SU-DHL-6 (cell line): ENCODE data around the gene ALDH18A1.

Experiments used
- H2AFZ ChIP-seq: fragments of 200-600 bp; sonication (generic); 2 replicates; pipeline ENCODE4 v1.6.1; 2014; ENCODE audit warnings: low read depth, mild to moderate bottlenecking, moderate library complexity, mixed read lengths, antibody characterized with exemption, low read length; ENCODE audit not compliant: severe bottlenecking
- H3F3A ChIP-seq: fragments of 200-600 bp; shearing (Covaris generic); 2 replicates; pipeline ENCODE4 v1.6.0; 2016; ENCODE audit warnings: antibody characterized with exemption, mild to moderate bottlenecking; ENCODE audit not compliant: insufficient read depth
- H3K27ac ChIP-seq: fragments of 200-600 bp; sonication (generic); 2 replicates; pipeline ENCODE4 v1.5.1; 2016; ENCODE audit warnings: low read depth, mild to moderate bottlenecking, low read length, moderate library complexity, mixed read lengths
- H3K27me3 ChIP-seq: fragments of 200-600 bp; sonication (generic), shearing (Covaris generic); 2 replicates; pipeline ENCODE4 v1.6.0; 2014; ENCODE audit warnings: mild to moderate bottlenecking, low read length
- H3K36me3 ChIP-seq: fragments of 200-600 bp; sonication (generic); 2 replicates; pipeline ENCODE4 v1.6.1; 2014; ENCODE audit warnings: mild to moderate bottlenecking, low read length, mixed read lengths
- H3K4me2 ChIP-seq: fragments of 300-600, 200-600 bp; shearing (Covaris generic), sonication (generic); 2 replicates; pipeline ENCODE4 v1.6.0; 2014; ENCODE audit warnings: low read length, low read depth, mild to moderate bottlenecking; ENCODE audit not compliant: poor library complexity, severe bottlenecking
- H3K4me3 ChIP-seq: fragments of 200-600 bp; sonication (generic); 2 replicates; pipeline ENCODE4 v1.5.1; 2014; ENCODE audit warnings: antibody characterized with exemption, low read length, mild to moderate bottlenecking, mixed read lengths; ENCODE audit not compliant: insufficient read depth, poor library complexity, severe bottlenecking
- H3K79me2 ChIP-seq: fragments of 200-600 bp; sonication (generic); 2 replicates; pipeline ENCODE4 v1.6.1; 2014; ENCODE audit warnings: mild to moderate bottlenecking, low read length, moderate library complexity; ENCODE audit not compliant: insufficient read depth
- H3K9ac ChIP-seq: fragments of 200-600 bp; sonication (generic); 2 replicates; pipeline ENCODE4 v1.7.0; 2014; ENCODE audit warnings: mild to moderate bottlenecking, low read length
- H3K9me2 ChIP-seq: fragments of 200-600 bp; sonication (generic); replicated peaks from 2 replicates; pipeline ENCODE4 v1.6.1; 2014; ENCODE audit warnings: low read length; ENCODE audit not compliant: insufficient read depth
- H3K9me3 ChIP-seq: fragments of 200-600 bp; sonication (generic); 2 replicates; pipeline ENCODE4 v1.6.1; 2014; ENCODE audit warnings: low read length, mixed read lengths; ENCODE audit not compliant: insufficient read depth
- H4K20me1 ChIP-seq: fragments of 200-600 bp; sonication (generic); 2 replicates; pipeline ENCODE4 v1.6.1; 2014; ENCODE audit warnings: low read depth, mild to moderate bottlenecking, antibody characterized with exemption, low read length, moderate library complexity, mixed read lengths
- EZH2phosphoT487 ChIP-seq: fragments of 200-600 bp; sonication (generic), shearing (Covaris generic); conservative IDR thresholded peaks from 2 replicates; pipeline ENCODE4 v1.6.1; 2018; ENCODE audit warnings: mild to moderate bottlenecking, antibody characterized with exemption, low read length, moderate library complexity, mixed read lengths
- TF ChIP-seq, protein P1 (sequence below): fragments of 200-600 bp; sonication (generic); IDR thresholded peaks from one replicate; pipeline ENCODE4 v1.5.1; 2017; ENCODE audit warnings: antibody characterized with exemption, mild to moderate bottlenecking, low read length, moderate library complexity; ENCODE audit not compliant: insufficient read depth, poor library complexity, severe bottlenecking

ALDH18A1 gene

GRCh38 chr10:95578619-95579018 is 77.9 kb downstream of the ALDH18A1 start:
- Histone ChIP-seq H3K9me3 (no peaks in the 10 kb centered on the region), H3K4me3 (no peak overlapping the region), H3F3A (no peaks in the 10 kb centered on the region), H3K27ac (no peak overlapping the region), H3K9ac (no peak overlapping the region), H4K20me1 (no peaks in the 10 kb centered on the region), H3K27me3 (no peaks in the 10 kb centered on the region), H2AFZ (no peak overlapping the region), H3K4me2 (no peak overlapping the region), H3K36me3 (no peaks in the 10 kb centered on the region), H3K79me2 (no peaks in the 10 kb centered on the region), H3K9me2 (no peaks in the 10 kb centered on the region)
- no peak for TF ChIP-seq EZH2phosphoT487
- TF ChIP-seq, protein P1, sequence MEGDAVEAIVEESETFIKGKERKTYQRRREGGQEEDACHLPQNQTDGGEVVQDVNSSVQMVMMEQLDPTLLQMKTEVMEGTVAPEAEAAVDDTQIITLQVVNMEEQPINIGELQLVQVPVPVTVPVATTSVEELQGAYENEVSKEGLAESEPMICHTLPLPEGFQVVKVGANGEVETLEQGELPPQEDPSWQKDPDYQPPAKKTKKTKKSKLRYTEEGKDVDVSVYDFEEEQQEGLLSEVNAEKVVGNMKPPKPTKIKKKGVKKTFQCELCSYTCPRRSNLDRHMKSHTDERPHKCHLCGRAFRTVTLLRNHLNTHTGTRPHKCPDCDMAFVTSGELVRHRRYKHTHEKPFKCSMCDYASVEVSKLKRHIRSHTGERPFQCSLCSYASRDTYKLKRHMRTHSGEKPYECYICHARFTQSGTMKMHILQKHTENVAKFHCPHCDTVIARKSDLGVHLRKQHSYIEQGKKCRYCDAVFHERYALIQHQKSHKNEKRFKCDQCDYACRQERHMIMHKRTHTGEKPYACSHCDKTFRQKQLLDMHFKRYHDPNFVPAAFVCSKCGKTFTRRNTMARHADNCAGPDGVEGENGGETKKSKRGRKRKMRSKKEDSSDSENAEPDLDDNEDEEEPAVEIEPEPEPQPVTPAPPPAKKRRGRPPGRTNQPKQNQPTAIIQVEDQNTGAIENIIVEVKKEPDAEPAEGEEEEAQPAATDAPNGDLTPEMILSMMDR, result no peak

GRCh38 chr10:95574649-95575365 is 81.7 kb downstream of the ALDH18A1 start:
- no peak for TF ChIP-seq EZH2phosphoT487
- TF ChIP-seq, protein P1, result no peak
- H3K36me3 ChIP-seq, result no peaks in the 10 kb centered on the region
- H3K79me2 ChIP-seq, result no peaks in the 10 kb centered on the region
- H3K4me2 ChIP-seq, result no peak overlapping the region
- H3K4me3 ChIP-seq, result no peak overlapping the region
- H2AFZ ChIP-seq, result no peak overlapping the region
- no peaks in the 10 kb centered on the region for H3K9me2 ChIP-seq
- H3K27me3 ChIP-seq, result no peaks in the 10 kb centered on the region
- no peaks in the 10 kb centered on the region for H4K20me1 ChIP-seq
- no peak overlapping the region for H3K27ac ChIP-seq
- no peaks in the 10 kb centered on the region for H3F3A ChIP-seq
- no peaks in the 10 kb centered on the region for H3K9me3 ChIP-seq
- no peak overlapping the region for H3K9ac ChIP-seq

GRCh38 chr10:95573964-95574604 is 82.4 kb downstream of the ALDH18A1 start:
- no peak overlapping the region for H3K4me3 ChIP-seq
- H2AFZ ChIP-seq, result no peak overlapping the region
- no peak for TF ChIP-seq EZH2phosphoT487
- H4K20me1 ChIP-seq, result no peaks in the 10 kb centered on the region
- H3K9me2 ChIP-seq, result no peaks in the 10 kb centered on the region
- no peaks in the 10 kb centered on the region for H3K9me3 ChIP-seq
- H3K79me2 ChIP-seq, result no peaks in the 10 kb centered on the region
- H3K4me2 ChIP-seq, result no peak overlapping the region
- H3K36me3 ChIP-seq, result no peaks in the 10 kb centered on the region
- no peak overlapping the region for H3K9ac ChIP-seq
- H3F3A ChIP-seq, result no peaks in the 10 kb centered on the region
- no peak overlapping the region for H3K27ac ChIP-seq
- no peaks in the 10 kb centered on the region for H3K27me3 ChIP-seq

- H3K36me3 ChIP-seq, result no peaks in the 10 kb centered on the region
- no peaks in the 10 kb centered on the region for H3K9me3 ChIP-seq
- H2AFZ ChIP-seq, result no peak overlapping the region
- H4K20me1 ChIP-seq, result no peaks in the 10 kb centered on the region
- H3K27ac ChIP-seq, result no peak overlapping the region
- TF ChIP-seq, protein P1, result no peak
- TF ChIP-seq EZH2phosphoT487, result no peak
- H3K9ac ChIP-seq, result no peak overlapping the region
- H3K79me2 ChIP-seq, result no peaks in the 10 kb centered on the region
- no peak overlapping the region for H3K4me2 ChIP-seq
- H3K9me2 ChIP-seq, result no peaks in the 10 kb centered on the region
- H3K27me3 ChIP-seq, result no peaks in the 10 kb centered on the region
- no peaks in the 10 kb centered on the region for H3F3A ChIP-seq
- no peak overlapping the region for H3K4me3 ChIP-seq
Measured at GRCh38 chr10:95573527-95573926, 83.0 kb downstream of the ALDH18A1 start.
